PC-3 (cell line): ENCODE measurements around the gene CHTF8. TPM values are rescaled to one million over a fixed set of nuclear protein-coding genes. Genes with fewer than 3 reads are reported as not detected.

Experiments
- ATAC-seq: fragments of 200-7000 bp; cut with Tn5 transposase; 2 replicates; pipeline ENCODE4 v1.9.1; 2020; ENCODE audit warnings: mild to moderate bottlenecking, moderate library complexity
- BruUV-seq: library from RNA; stranded (reverse); fragments of 400-500 nt; replicated peaks from 2 replicates; lab custom pipeline; 2021; lab: Mats Ljungman, UMichigan
- CTCF ChIA-PET: fragments of 300-600 bp; sonication (Branson Sonifier 250); formaldehyde crosslinking; loops from one replicate; lab custom pipeline; 2022; ENCODE audit warnings: antibody characterized with exemption; lab: Charles Lee
- POLR2A ChIA-PET: fragments of 300-600 bp; sonication (Branson Sonifier 250); formaldehyde crosslinking; loops from one replicate; lab custom pipeline; 2022; ENCODE audit warnings: antibody characterized with exemption; ENCODE audit not compliant: unreplicated experiment; lab: Charles Lee
- DNase-seq: peaks from one replicate; pipeline ENCODE4 v3.0.0-alpha.2; 2015
- H2AFZ ChIP-seq: fragments of 300-600 bp; sonication (generic); 2 replicates; pipeline ENCODE4 v1.6.0; 2016; ENCODE audit warnings: antibody characterized with exemption, low read length
- H3F3A ChIP-seq: fragments of 300-600 bp; sonication (generic); one replicate; pipeline ENCODE4 v1.6.0; 2017; ENCODE audit warnings: antibody characterized with exemption, low read length, control low read depth, mild to moderate bottlenecking; ENCODE audit not compliant: unreplicated experiment
- H3K27ac ChIP-seq: fragments of 300-600 bp; sonication (generic); 2 replicates; pipeline ENCODE4 v1.5.1; 2016; ENCODE audit warnings: mild to moderate bottlenecking, low read length
- H3K27me3 ChIP-seq: fragments of 300-600 bp; sonication (generic); 2 replicates; pipeline ENCODE4 v1.6.1; 2016; ENCODE audit warnings: low read length, mixed read lengths
- H3K36me3 ChIP-seq: fragments of 300-600 bp; sonication (generic); 2 replicates; pipeline ENCODE4 v1.6.1; 2016; ENCODE audit warnings: low read depth, mixed run types, low read length, mixed read lengths
- H3K4me1 ChIP-seq: fragments of 300-600 bp; sonication (generic); 2 replicates; pipeline ENCODE4 v1.5.1; 2016; ENCODE audit warnings: low read length; ENCODE audit not compliant: insufficient read depth
- H3K4me2 ChIP-seq: fragments of 300-600 bp; sonication (generic); 2 replicates; pipeline ENCODE4 v1.6.0; 2016; ENCODE audit warnings: low read length
- H3K4me3 ChIP-seq: fragments of 300-600 bp; sonication (generic); 2 replicates; pipeline ENCODE4 v1.5.1; 2016; ENCODE audit warnings: mild to moderate bottlenecking, low read length, mixed read lengths
- H3K79me2 ChIP-seq: fragments of 300-600 bp; sonication (generic); 2 replicates; pipeline ENCODE4 v1.6.1; 2017; ENCODE audit warnings: low read length, mixed read lengths
- H3K9ac ChIP-seq: fragments of 300-600 bp; sonication (generic); 2 replicates; pipeline ENCODE4 v1.6.0; 2016; ENCODE audit warnings: mild to moderate bottlenecking, low read length
- H3K9me2 ChIP-seq: fragments of 300-600 bp; sonication (generic); replicated peaks from 2 replicates; pipeline ENCODE4 v1.6.1; 2016; ENCODE audit warnings: mixed run types, low read length, mixed read lengths
- H3K9me3 ChIP-seq: fragments of 300-600 bp; sonication (generic); 2 replicates; pipeline ENCODE4 v1.6.1; 2016; ENCODE audit warnings: low read length, mixed read lengths
- H4K20me1 ChIP-seq: fragments of 300-600 bp; sonication (generic); 2 replicates; pipeline ENCODE4 v1.6.1; 2016; ENCODE audit warnings: low read length, mixed read lengths
- CTCF ChIP-seq: fragments of 300-600 bp; sonication (generic); conservative IDR thresholded peaks from 2 replicates; pipeline ENCODE4 v1.5.1; 2017; ENCODE audit warnings: antibody characterized with exemption, low read depth, mild to moderate bottlenecking, low read length
- EZH2 ChIP-seq: fragments of 300-600 bp; sonication (generic); IDR thresholded peaks from one replicate; pipeline ENCODE4 v1.6.1; 2017; ENCODE audit warnings: antibody characterized with exemption, mild to moderate bottlenecking, low read length; ENCODE audit not compliant: unreplicated experiment
- EZH2phosphoT487 ChIP-seq: fragments of 300-600 bp; sonication (generic); IDR thresholded peaks from 2 replicates; pipeline ENCODE4 v1.6.1; 2018; ENCODE audit warnings: mild to moderate bottlenecking, antibody characterized with exemption, low read length, borderline replicate concordance
- intact Hi-C: fragments of 100-400 bp; cut with micrococcal nuclease; formaldehyde crosslinking; loops from 2 replicates; pipeline ENCODE4 v1.9.0; 2023
- total RNA-seq: library from RNA; depleted of rRNA; stranded (reverse); fragments of >200 nt; gene quantifications from 2 replicates; pipeline ENCODE4 v1.2.3, GENCODE V29; 2014

Gene CHTF8
- total RNA-seq, 1 experiment from 2014 or later, result 45.9 TPM

DNA sequence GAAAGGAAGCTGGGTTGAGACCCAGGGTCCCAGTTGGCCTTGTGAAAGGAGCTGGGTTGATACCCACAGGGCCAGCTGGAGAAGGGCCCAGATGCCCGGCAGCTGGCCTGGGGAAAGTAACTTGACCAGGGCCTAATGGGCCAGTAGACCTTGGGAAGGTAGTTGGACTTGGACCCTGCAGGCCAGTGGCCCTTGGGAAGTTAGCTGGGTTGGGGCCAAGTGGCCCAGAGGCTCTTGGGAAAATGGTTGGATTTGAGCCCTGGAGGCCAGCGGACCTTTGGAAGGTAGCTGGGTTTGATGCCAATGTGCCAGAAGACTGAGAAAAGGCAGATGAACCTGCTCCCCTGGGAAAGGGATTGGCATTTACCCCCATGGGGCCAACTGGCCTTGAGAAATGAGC is 13.4 kb downstream of the CHTF8 start:
- ATAC-seq, result peak; percentile 5
- CTCF ChIA-PET, result interaction anchor here (1.0 kb wide), 1 partner anchor 216 kb away, joined by 4 read pairs; no protein-coding TSS in a partner anchor
- Histone ChIP-seq H2AFZ (no peak overlapping the region), H3F3A (peaks cover 10% of the 10 kb centered on the region), H3K9ac (no peak overlapping the region), H3K4me3 (no peak overlapping the region), H3K27ac (no peak overlapping the region), H3K79me2 (peaks cover 11% of the 10 kb centered on the region; the same call in 1 of the 2 replicates), H3K9me3 (no peaks in the 10 kb centered on the region), H3K4me2 (no peak overlapping the region), H4K20me1 (no peaks in the 10 kb centered on the region), H3K4me1 (no peaks in the 10 kb centered on the region), H3K36me3 (peaks cover 24% of the 10 kb centered on the region), H3K9me2 (no peaks in the 10 kb centered on the region), H3K27me3 (no peaks in the 10 kb centered on the region)
- TF ChIP-seq EZH2phosphoT487 (no peak), CTCF (no peak), EZH2 (no peak)
- intact Hi-C loops, result no loop called here
- POLR2A ChIA-PET, result no interaction called here
- BruUV-seq, result no TSS peak
- DNase-seq, result no peak

DNA sequence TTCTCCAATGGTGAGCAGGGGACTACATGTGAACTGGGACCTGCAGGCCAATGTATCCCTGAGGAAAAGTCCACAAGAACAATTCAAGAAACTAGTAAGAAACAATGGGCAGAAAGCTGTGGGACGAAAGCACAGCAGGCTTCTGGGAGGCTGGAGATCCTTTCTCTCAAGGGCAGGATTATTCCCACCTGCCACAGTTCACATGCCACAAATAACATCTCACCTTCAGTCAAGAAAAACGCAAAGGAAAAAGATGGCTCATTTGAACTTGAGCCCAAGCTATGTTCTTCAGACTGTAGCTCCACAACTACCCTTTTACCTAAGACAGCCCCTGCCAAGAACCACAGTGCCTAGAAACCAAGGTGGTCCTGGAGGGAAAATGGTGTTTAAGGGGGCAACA is 13.9 kb downstream of the CHTF8 start:
- Histone ChIP-seq H3K79me2 (peaks cover 7% of the 10 kb centered on the region; the same call in 1 of the 2 replicates), H2AFZ (no peak overlapping the region), H4K20me1 (0 out of 2 replicates have a peak, but pooled peaks cover 5% of the 10 kb centered on the region), H3K27me3 (no peaks in the 10 kb centered on the region), H3F3A (peaks cover 10% of the 10 kb centered on the region), H3K4me3 (no peak overlapping the region), H3K9me3 (no peaks in the 10 kb centered on the region), H3K36me3 (peaks cover 29% of the 10 kb centered on the region), H3K9me2 (no peaks in the 10 kb centered on the region), H3K9ac (no peak overlapping the region), H3K4me1 (no peaks in the 10 kb centered on the region), H3K27ac (no peak overlapping the region), H3K4me2 (no peak overlapping the region)
- intact Hi-C loops, result no loop called here
- no peak for DNase-seq
- BruUV-seq, result no TSS peak
- ChIA-PET CTCF (interaction anchor here (1.0 kb wide), 1 partner anchor 215 kb away, joined by 4 read pairs; no protein-coding TSS in a partner anchor), POLR2A (no interaction called here)
- TF ChIP-seq EZH2 (no peak), CTCF (no peak), EZH2phosphoT487 (no peak)
- no peak; the same call in 1 of the 2 replicates for ATAC-seq

DNA sequence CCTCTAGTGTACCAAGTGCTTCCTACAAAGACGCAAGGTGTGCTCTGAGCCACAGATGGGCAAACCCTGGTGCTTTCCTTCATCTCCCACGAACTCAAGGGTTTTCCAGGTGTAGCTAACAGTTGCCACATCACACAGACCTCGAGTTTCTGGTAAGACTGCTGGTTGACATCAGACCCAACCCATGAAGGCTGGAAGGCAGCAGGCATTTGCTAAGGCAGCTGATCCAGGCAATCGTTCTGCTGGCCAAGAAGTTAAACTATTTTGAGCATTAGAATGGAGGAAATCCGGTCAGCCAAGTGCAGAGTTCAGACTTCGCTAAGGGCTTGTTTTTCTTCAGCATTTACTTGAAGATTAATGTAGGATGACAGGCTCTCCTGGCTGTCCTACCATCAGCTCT is 15.5 kb downstream of the CHTF8 start:
- BruUV-seq, result no TSS peak
- intact Hi-C loops, result no loop called here
- H3K9ac ChIP-seq, result no peak overlapping the region
- H4K20me1 ChIP-seq, result peaks cover 8% of the 10 kb centered on the region; the same call in 1 of the 2 replicates
- peaks cover 4% of the 10 kb centered on the region; the same call in 1 of the 2 replicates for H3K4me1 ChIP-seq
- H3F3A ChIP-seq, result peaks cover 10% of the 10 kb centered on the region
- H3K4me3 ChIP-seq, result no peak overlapping the region
- ChIA-PET CTCF (no interaction called here), POLR2A (no interaction called here)
- H3K27me3 ChIP-seq, result no peaks in the 10 kb centered on the region
- no peak for TF ChIP-seq EZH2phosphoT487
- no peak for TF ChIP-seq EZH2
- no peak for TF ChIP-seq CTCF
- H2AFZ ChIP-seq, result no peak overlapping the region
- H3K4me2 ChIP-seq, result no peak overlapping the region
- H3K27ac ChIP-seq, result no peak overlapping the region
- peaks cover 43% of the 10 kb centered on the region for H3K36me3 ChIP-seq
- no peaks in the 10 kb centered on the region for H3K9me3 ChIP-seq
- H3K9me2 ChIP-seq, result no peaks in the 10 kb centered on the region
- 0 out of 2 replicates have a peak, but pooled peaks cover 4% of the 10 kb centered on the region for H3K79me2 ChIP-seq
- no peak for DNase-seq
- ATAC-seq, result no peak
